ENCODE data around the gene GPR32. TPM values are rescaled to one million over a fixed set of nuclear protein-coding genes. Genes with fewer than 3 reads are reported as not detected.

GPR32 gene
- total and polyA plus RNA-seq, 2 experiments from 2014 or later, result not detected

- Histone ChIP-seq H2AFZ (no peak overlapping the region), H3K9ac (no peak overlapping the region), H3F3A (ENCODE audit: insufficient read depth) (no peaks in the 10 kb centered on the region), H3K9me2 (ENCODE audit: insufficient read depth) (no peaks in the 10 kb centered on the region), H3K79me2 (ENCODE audit: insufficient read depth) (no peaks in the 10 kb centered on the region), H3K27ac (no peak overlapping the region), H3K27me3 (replicated peaks; ENCODE audit: insufficient read depth) (peaks cover 36% of the 10 kb centered on the region), H3K4me2 (ENCODE audit: unreplicated experiment) (no peak overlapping the region), H4K20me1 (ENCODE audit: insufficient read depth) (no peaks in the 10 kb centered on the region), H3K9me3 (ENCODE audit: low read depth) (no peaks in the 10 kb centered on the region), H3K36me3 (ENCODE audit: low read depth) (no peaks in the 10 kb centered on the region), H3K4me1 (ENCODE audit: insufficient read depth) (no peaks in the 10 kb centered on the region), H3K4me3 (no peak overlapping the region)
- TF ChIP-seq EZH2phosphoT487 (IDR thresholded peaks at IDR 0.05; ENCODE audit: insufficient read depth, low read depth) (no peak), EZH2 (IDR thresholded peaks at IDR 0.05; ENCODE audit: insufficient read depth, poor library complexity, severe bottlenecking) (no peak)
- WGBS, 2 experiments (ENCODE audit: low coverage in 1 of 2, low lambda C conversion rate in 2 of 2, missing lambda C conversion rate in 2 of 2), result 8 to 20% methylated on average over 6 to 8 of the region's 8 CpGs
- no peak for DNase-seq
- in situ Hi-C loops (cut with MboI), result no loop called here
These were observed 49.4 kb downstream of the GPR32 start for GRCh38 chr19:50819636-50820035.

DNA sequence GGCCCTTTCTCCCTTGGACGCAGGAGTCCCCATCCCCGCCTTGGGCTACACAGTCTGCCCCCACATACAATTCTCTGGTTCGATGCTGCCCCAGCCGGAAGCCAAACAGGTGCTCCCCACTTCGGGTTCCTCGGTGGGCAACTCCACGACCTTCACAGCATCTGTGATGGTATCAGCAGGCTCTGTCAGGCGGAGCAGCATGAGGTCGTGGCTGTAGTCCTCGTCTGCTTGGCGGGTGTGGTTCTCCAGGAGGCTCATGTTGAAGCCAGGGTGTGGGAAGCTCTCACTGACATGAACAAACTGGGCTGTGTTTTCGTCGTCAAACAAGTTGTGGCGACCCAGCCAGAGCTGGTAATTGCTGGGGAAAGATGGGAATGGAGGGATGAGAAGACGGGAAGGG, 49.8 kb downstream of the GPR32 start:
- no peak overlapping the region for H3K27ac ChIP-seq
- no peak overlapping the region for H2AFZ ChIP-seq
- no peaks in the 10 kb centered on the region for H3K9me2 ChIP-seq (ENCODE audit: insufficient read depth)
- H3K36me3 ChIP-seq (ENCODE audit: low read depth), result no peaks in the 10 kb centered on the region
- no peaks in the 10 kb centered on the region for H3K9me3 ChIP-seq (ENCODE audit: low read depth)
- no peaks in the 10 kb centered on the region for H3F3A ChIP-seq (ENCODE audit: insufficient read depth)
- no peak overlapping the region for H3K4me2 ChIP-seq (ENCODE audit: unreplicated experiment)
- no peak overlapping the region for H3K9ac ChIP-seq
- no peak for DNase-seq
- H3K4me3 ChIP-seq, result no peak overlapping the region
- TF ChIP-seq EZH2 (IDR thresholded peaks at IDR 0.05; ENCODE audit: insufficient read depth, poor library complexity, severe bottlenecking) (no peak), EZH2phosphoT487 (IDR thresholded peaks at IDR 0.05; ENCODE audit: insufficient read depth, low read depth) (no peak)
- peaks cover 40% of the 10 kb centered on the region for H3K27me3 ChIP-seq (replicated peaks; ENCODE audit: insufficient read depth)
- WGBS, 2 experiments (ENCODE audit: low coverage in 1 of 2, low lambda C conversion rate in 2 of 2, missing lambda C conversion rate in 2 of 2), result 1 to 2% methylated on average over 13 to 15 of the region's 15 CpGs
- no peaks in the 10 kb centered on the region for H3K4me1 ChIP-seq (ENCODE audit: insufficient read depth)
- in situ Hi-C loops (cut with MboI), result no loop called here
- no peaks in the 10 kb centered on the region for H3K79me2 ChIP-seq (ENCODE audit: insufficient read depth)
- H4K20me1 ChIP-seq (ENCODE audit: insufficient read depth), result no peaks in the 10 kb centered on the region

GRCh38 chr19:50820549-50821247, 50.4 kb downstream of the GPR32 start:
- peaks cover 42% of the 10 kb centered on the region for H3K27me3 ChIP-seq (replicated peaks; ENCODE audit: insufficient read depth)
- in situ Hi-C loops (cut with MboI), result no loop called here
- H3K27ac ChIP-seq, result no peak overlapping the region
- no peaks in the 10 kb centered on the region for H3F3A ChIP-seq (ENCODE audit: insufficient read depth)
- TF ChIP-seq EZH2phosphoT487 (IDR thresholded peaks at IDR 0.05; ENCODE audit: insufficient read depth, low read depth) (no peak), EZH2 (IDR thresholded peaks at IDR 0.05; ENCODE audit: insufficient read depth, poor library complexity, severe bottlenecking) (no peak)
- H3K4me2 ChIP-seq (ENCODE audit: unreplicated experiment), result no peak overlapping the region
- no peaks in the 10 kb centered on the region for H3K9me2 ChIP-seq (ENCODE audit: insufficient read depth)
- H3K9ac ChIP-seq, result no peak overlapping the region
- no peak overlapping the region for H3K4me3 ChIP-seq
- no peak for DNase-seq
- no peak overlapping the region for H2AFZ ChIP-seq
- no peaks in the 10 kb centered on the region for H3K36me3 ChIP-seq (ENCODE audit: low read depth)
- H3K79me2 ChIP-seq (ENCODE audit: insufficient read depth), result no peaks in the 10 kb centered on the region
- no peaks in the 10 kb centered on the region for H4K20me1 ChIP-seq (ENCODE audit: insufficient read depth)
- no peaks in the 10 kb centered on the region for H3K4me1 ChIP-seq (ENCODE audit: insufficient read depth)
- WGBS, 2 experiments (ENCODE audit: low coverage in 1 of 2, low lambda C conversion rate in 2 of 2, missing lambda C conversion rate in 2 of 2), result 10 to 11% methylated on average over 8 to 21 of the region's 21 CpGs
- H3K9me3 ChIP-seq (ENCODE audit: low read depth), result no peaks in the 10 kb centered on the region

- Histone ChIP-seq H3K9ac (no peak overlapping the region), H3K36me3 (ENCODE audit: low read depth) (no peaks in the 10 kb centered on the region), H3K9me3 (ENCODE audit: low read depth) (no peaks in the 10 kb centered on the region), H3K27me3 (replicated peaks; ENCODE audit: insufficient read depth) (peaks cover 42% of the 10 kb centered on the region), H2AFZ (no peak overlapping the region), H3K4me1 (ENCODE audit: insufficient read depth) (no peaks in the 10 kb centered on the region), H3K4me2 (ENCODE audit: unreplicated experiment) (no peak overlapping the region), H3F3A (ENCODE audit: insufficient read depth) (no peaks in the 10 kb centered on the region), H3K9me2 (ENCODE audit: insufficient read depth) (no peaks in the 10 kb centered on the region), H3K27ac (no peak overlapping the region), H3K4me3 (no peak overlapping the region), H4K20me1 (ENCODE audit: insufficient read depth) (no peaks in the 10 kb centered on the region), H3K79me2 (ENCODE audit: insufficient read depth) (no peaks in the 10 kb centered on the region)
- TF ChIP-seq EZH2phosphoT487 (IDR thresholded peaks at IDR 0.05; ENCODE audit: insufficient read depth, low read depth) (no peak), EZH2 (IDR thresholded peaks at IDR 0.05; ENCODE audit: insufficient read depth, poor library complexity, severe bottlenecking) (no peak)
- 81 to 96% methylated on average over 4 of the region's 4 CpGs for WGBS, 2 experiments (ENCODE audit: low coverage in 1 of 2, low lambda C conversion rate in 2 of 2, missing lambda C conversion rate in 2 of 2)
- in situ Hi-C loops (cut with MboI), result no loop called here
- DNase-seq, result no peak
These were observed 51.0 kb downstream of the GPR32 start for GRCh38 chr19:50821248-50821612.

Small RNA genes within 50 kb of the gene (small RNA-seq; reads per million reads assigned to genes)
- 14.0 reads per million, percentile 86 among the genes with 10 or more reads in this experiment for gene SNORD88A (ENCODE audit: low read depth, low replicate concordance)
- gene SNORD88B (ENCODE audit: low read depth, low replicate concordance), result not detected
- gene SNORD88C (ENCODE audit: low read depth, low replicate concordance), result not detected

Other genes with a start within 250 kb of the GPR32 start
- not detected in 2 replicates for gene LRRC4B, start 202.0 kb upstream of the GPR32 start, total RNA-seq (2014; rRNA removed; shearing (Covaris generic))
- not detected in 2 replicates for gene LRRC4B, start 202.0 kb upstream of the GPR32 start, polyA plus RNA-seq (2016; fragmentation: Nextera tagmentation; extraction: Ambion mirVana)
- not detected in 2 replicates for gene SYT3, start 130.6 kb upstream of the GPR32 start, total RNA-seq (2014; rRNA removed; shearing (Covaris generic))
- not detected in 2 replicates for gene SYT3, start 130.6 kb upstream of the GPR32 start, polyA plus RNA-seq (2016; fragmentation: Nextera tagmentation; extraction: Ambion mirVana)
- not detected in 2 replicates for gene C19orf81, start 121.0 kb upstream of the GPR32 start, total RNA-seq (2014; rRNA removed; shearing (Covaris generic))
- gene C19orf81, start 121.0 kb upstream of the GPR32 start, polyA plus RNA-seq (2016; fragmentation: Nextera tagmentation; extraction: Ambion mirVana), result 1.1 and 1.6 TPM in 2 replicates
- gene SHANK1, start 50.7 kb upstream of the GPR32 start, total RNA-seq (2014; rRNA removed; shearing (Covaris generic)), result 2.7 and 7.1 TPM in 2 replicates
- gene SHANK1, start 50.7 kb upstream of the GPR32 start, polyA plus RNA-seq (2016; fragmentation: Nextera tagmentation; extraction: Ambion mirVana), result 0.58 and 0.62 TPM in 2 replicates
- 145 and 164 TPM in 2 replicates for gene CLEC11A, start 47.1 kb upstream of the GPR32 start, total RNA-seq (2014; rRNA removed; shearing (Covaris generic))
- 122 and 127 TPM in 2 replicates for gene CLEC11A, start 47.1 kb upstream of the GPR32 start, polyA plus RNA-seq (2016; fragmentation: Nextera tagmentation; extraction: Ambion mirVana)
- gene ACP4, start 20.0 kb downstream of the GPR32 start, total RNA-seq (2014; rRNA removed; shearing (Covaris generic)), result not detected in 2 replicates
- not detected in 2 replicates for gene ACP4, start 20.0 kb downstream of the GPR32 start, polyA plus RNA-seq (2016; fragmentation: Nextera tagmentation; extraction: Ambion mirVana)
- not detected in 2 replicates for gene KLK1, start 53.3 kb downstream of the GPR32 start, total RNA-seq (2014; rRNA removed; shearing (Covaris generic))
- gene KLK1, start 53.3 kb downstream of the GPR32 start, polyA plus RNA-seq (2016; fragmentation: Nextera tagmentation; extraction: Ambion mirVana), result not detected in 2 replicates
- not detected in 2 replicates for gene KLK15, start 63.1 kb downstream of the GPR32 start, total RNA-seq (2014; rRNA removed; shearing (Covaris generic))
- not detected in 2 replicates for gene KLK15, start 63.1 kb downstream of the GPR32 start, polyA plus RNA-seq (2016; fragmentation: Nextera tagmentation; extraction: Ambion mirVana)
- gene KLK3, start 84.5 kb downstream of the GPR32 start, total RNA-seq (2014; rRNA removed; shearing (Covaris generic)), result not detected in 2 replicates
- not detected in 2 replicates for gene KLK3, start 84.5 kb downstream of the GPR32 start, polyA plus RNA-seq (2016; fragmentation: Nextera tagmentation; extraction: Ambion mirVana)
- not detected in 2 replicates for gene KLK2, start 103.0 kb downstream of the GPR32 start, total RNA-seq (2014; rRNA removed; shearing (Covaris generic))
- not detected in 2 replicates for gene KLK2, start 103.0 kb downstream of the GPR32 start, polyA plus RNA-seq (2016; fragmentation: Nextera tagmentation; extraction: Ambion mirVana)
- gene KLK4, start 140.9 kb downstream of the GPR32 start, total RNA-seq (2014; rRNA removed; shearing (Covaris generic)), result not detected in 2 replicates
- gene KLK4, start 140.9 kb downstream of the GPR32 start, polyA plus RNA-seq (2016; fragmentation: Nextera tagmentation; extraction: Ambion mirVana), result not detected in 2 replicates
- gene KLK5, start 182.6 kb downstream of the GPR32 start, total RNA-seq (2014; rRNA removed; shearing (Covaris generic)), result not detected in 2 replicates
- 0.23 TPM in 1 of 2 replicates, not detected in the other for gene KLK5, start 182.6 kb downstream of the GPR32 start, polyA plus RNA-seq (2016; fragmentation: Nextera tagmentation; extraction: Ambion mirVana)
- gene KLK6, start 199.1 kb downstream of the GPR32 start, total RNA-seq (2014; rRNA removed; shearing (Covaris generic)), result not detected in 2 replicates
- not detected in 2 replicates for gene KLK6, start 199.1 kb downstream of the GPR32 start, polyA plus RNA-seq (2016; fragmentation: Nextera tagmentation; extraction: Ambion mirVana)
- not detected in 2 replicates for gene KLK7, start 213.5 kb downstream of the GPR32 start, total RNA-seq (2014; rRNA removed; shearing (Covaris generic))
- not detected in 2 replicates for gene KLK7, start 213.5 kb downstream of the GPR32 start, polyA plus RNA-seq (2016; fragmentation: Nextera tagmentation; extraction: Ambion mirVana)
- gene KLK8, start 231.1 kb downstream of the GPR32 start, total RNA-seq (2014; rRNA removed; shearing (Covaris generic)), result not detected in 2 replicates
- not detected in 2 replicates for gene KLK8, start 231.1 kb downstream of the GPR32 start, polyA plus RNA-seq (2016; fragmentation: Nextera tagmentation; extraction: Ambion mirVana)
- not detected in 2 replicates for gene KLK10, start 249.2 kb downstream of the GPR32 start, total RNA-seq (2014; rRNA removed; shearing (Covaris generic))
- gene KLK10, start 249.2 kb downstream of the GPR32 start, polyA plus RNA-seq (2016; fragmentation: Nextera tagmentation; extraction: Ambion mirVana), result not detected in 2 replicates